H1 (cell line): ENCODE results near the gene CHST11. TPM values are rescaled to one million over a fixed set of nuclear protein-coding genes. Genes with fewer than 3 reads are reported as not detected.

ENCODE experiments used
- CHD7 ChIP-seq: fragments of 300-600 bp; sonication (generic); IDR thresholded peaks from 2 replicates; pipeline ENCODE4 v1.7.1; 2012; ENCODE audit warnings: low read length, moderate library complexity, mild to moderate bottlenecking, inconsistent platforms; ENCODE audit not compliant: insufficient replicate concordance
- GTF2F1 ChIP-seq: IDR thresholded peaks from 2 replicates; pipeline ENCODE4 v1.6.1; 2012; ENCODE audit warnings: low read depth, low read length, improper control_type of control experiment, borderline replicate concordance
- HDAC6 ChIP-seq: IDR thresholded peaks from one replicate; pipeline ENCODE4 v1.7.1; 2012; ENCODE audit warnings: low read depth, mild to moderate bottlenecking, inconsistent platforms, low read length, moderate library complexity
- MAFK ChIP-seq: IDR thresholded peaks from 2 replicates; pipeline ENCODE4 v1.6.1; 2012; ENCODE audit warnings: low read depth, mild to moderate bottlenecking, improper control_type of control experiment, low read length
- POLR2AphosphoS5 ChIP-seq: IDR thresholded peaks from 2 replicates; pipeline ENCODE4 v1.6.1; 2011; ENCODE audit warnings: low read depth, low read length
- RFX5 ChIP-seq: IDR thresholded peaks from 2 replicates; pipeline ENCODE4 v1.6.1; 2011; ENCODE audit warnings: low read depth, low read length, improper control_type of control experiment, borderline replicate concordance
- TEAD4 ChIP-seq: IDR thresholded peaks from 2 replicates; pipeline ENCODE4 v1.6.1; 2012; ENCODE audit warnings: low read depth, low read length, inconsistent platforms, mixed read lengths
- YY1 ChIP-seq: IDR thresholded peaks from 2 replicates; pipeline ENCODE4 v1.6.1; 2011; ENCODE audit warnings: low read depth, mild to moderate bottlenecking, low read length
- polyA plus RNA-seq, 7 experiments: library from polyadenylated mRNA; depleted of rRNA in 3 of 7; stranded (reverse) in 5 of 7; unstranded in 2 of 7; fragments of >200 nt in 5 of 7; fragments of 200-250 nt in 2 of 7; gene quantifications; 1 replicate in 5 of 7; 2 replicates in 1 of 7; 4 replicates in 1 of 7; pipeline versions ENCODE4 v1.2.1 to v1.2.3, GENCODE V29; 2011 to 2013; ENCODE audit warnings: missing spikeins in 2 of 7, mixed read lengths in 2 of 7
- total RNA-seq: library from RNA; stranded (reverse); fragmentation: NEBNext Ultra II Directional; extraction: Animal tissue kit (Norgen Biotek cat#: 25700); gene quantifications from 2 replicates; pipeline ENCODE4 v1.2.1, GENCODE V29; 2021
- TF ChIP-seq, protein P1 (sequence below): IDR thresholded peaks from 2 replicates; pipeline ENCODE4 v1.6.1; 2011; ENCODE audit warnings: low read length, improper control_type of control experiment

The CHST11 gene
- total and polyA plus RNA-seq, 2 of the 8 experiments (the other 6 are each of a cell fraction or from before 2014, with no cell fraction given) = 14.4 to 20.8 TPM

- TF ChIP-seq CHD7 = no peak
- TF ChIP-seq, protein P1, sequence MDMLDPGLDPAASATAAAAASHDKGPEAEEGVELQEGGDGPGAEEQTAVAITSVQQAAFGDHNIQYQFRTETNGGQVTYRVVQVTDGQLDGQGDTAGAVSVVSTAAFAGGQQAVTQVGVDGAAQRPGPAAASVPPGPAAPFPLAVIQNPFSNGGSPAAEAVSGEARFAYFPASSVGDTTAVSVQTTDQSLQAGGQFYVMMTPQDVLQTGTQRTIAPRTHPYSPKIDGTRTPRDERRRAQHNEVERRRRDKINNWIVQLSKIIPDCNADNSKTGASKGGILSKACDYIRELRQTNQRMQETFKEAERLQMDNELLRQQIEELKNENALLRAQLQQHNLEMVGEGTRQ = no peak
- TF ChIP-seq HDAC6 = no peak
- TF ChIP-seq POLR2AphosphoS5 = no peak
- no peak for TF ChIP-seq GTF2F1
- TF ChIP-seq MAFK = no peak
- no peak for TF ChIP-seq YY1
- TF ChIP-seq TEAD4 = no peak
- no peak for TF ChIP-seq RFX5
These were observed 3.6 kb upstream of the CHST11 start (continued) for GRCh38 chr12:104453133-104453532.
